Activated CD4-positive, alpha-beta T cell treated with anti-CD3 and anti-CD28 coated beads, Interleukin-2, amount 50 U/mL, for 1 hour (primary cell): ENCODE measurements around the gene BTBD16.

Experiments used
- DNase-seq: peaks from one replicate; pipeline ENCODE4 v3.0.0-alpha.2; 2020

The BTBD16 gene

DNA sequence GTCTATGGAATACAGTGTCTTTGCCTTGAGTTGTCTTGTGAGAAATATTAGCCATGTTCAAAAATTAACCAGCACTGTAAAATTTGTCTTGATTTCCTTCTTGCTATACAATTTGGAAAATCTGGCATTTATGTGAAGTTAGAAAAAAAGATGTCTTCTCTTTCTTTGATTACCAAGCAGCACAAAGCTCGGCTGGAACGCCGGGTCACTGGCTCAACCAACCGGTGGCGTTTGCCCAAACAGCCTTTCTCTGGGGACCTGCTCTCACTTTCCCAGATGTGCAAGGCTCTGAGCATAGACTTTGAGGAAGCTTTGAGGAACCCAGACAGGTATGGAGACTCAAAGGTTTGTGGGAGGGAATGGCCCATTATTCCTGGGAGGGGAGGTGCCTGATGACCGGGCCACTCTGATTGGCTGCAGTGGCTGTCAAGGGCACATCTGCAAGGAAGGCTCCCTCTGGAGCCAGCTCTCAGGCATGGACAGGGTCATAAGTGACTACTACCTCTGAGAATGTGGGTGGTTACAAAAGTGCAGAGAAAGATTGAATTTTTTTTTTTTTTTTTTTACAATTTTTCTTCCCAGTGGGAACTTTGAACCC is 5.6 kb downstream of the BTBD16 start:
- DNase-seq = no peak

DNA sequence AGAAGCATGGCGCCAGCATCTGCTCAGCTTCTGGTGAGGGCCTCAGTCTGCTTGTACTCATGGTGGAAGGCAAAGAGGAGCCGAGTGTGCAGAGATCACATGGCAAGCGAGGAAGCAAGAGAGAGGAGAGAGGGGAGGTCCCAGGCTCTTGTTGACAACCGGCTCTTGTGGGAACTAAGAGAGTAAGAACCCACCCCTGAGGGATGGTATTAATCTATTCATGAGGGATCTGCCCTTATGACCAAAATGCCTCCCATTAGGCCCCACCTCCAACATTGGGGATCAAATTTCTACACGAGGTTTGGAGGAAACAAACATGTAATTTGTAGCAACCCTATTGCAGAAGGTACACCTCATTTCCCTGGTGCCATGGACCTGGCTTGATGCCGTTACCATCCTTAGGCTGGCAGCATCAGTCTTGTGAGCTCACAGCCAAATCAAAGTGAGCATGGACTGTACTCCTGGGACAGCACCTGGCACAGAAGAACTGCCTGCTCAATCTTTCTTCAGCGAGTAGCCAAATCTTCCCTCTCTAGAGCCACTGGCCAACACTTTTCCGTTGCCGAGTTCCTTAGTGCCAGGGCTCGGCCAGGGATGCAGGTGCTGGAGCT is 6.5 kb downstream of the BTBD16 start:
- no peak for DNase-seq

DNA sequence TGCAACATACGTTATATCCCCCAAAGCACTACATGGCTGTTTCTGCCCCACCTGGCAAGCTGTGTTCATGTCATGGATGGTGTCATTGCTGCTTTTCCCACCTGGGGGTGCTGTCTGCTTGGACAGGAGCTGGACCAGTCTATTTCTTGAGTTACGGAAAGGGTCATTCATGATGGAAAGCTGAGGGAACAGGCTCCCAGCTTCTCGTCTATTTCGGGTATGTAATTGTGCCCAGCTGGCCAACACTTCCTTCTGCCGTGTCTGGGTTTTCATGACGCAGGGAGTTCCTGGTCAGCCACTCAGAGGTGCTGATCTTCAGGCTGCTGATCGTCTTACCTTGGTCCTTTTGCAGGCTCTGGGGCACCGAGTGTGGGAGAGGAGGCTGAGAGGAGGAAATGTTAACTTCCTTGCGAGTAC is 8.6 kb downstream of the BTBD16 start:
- no peak for DNase-seq

DNA sequence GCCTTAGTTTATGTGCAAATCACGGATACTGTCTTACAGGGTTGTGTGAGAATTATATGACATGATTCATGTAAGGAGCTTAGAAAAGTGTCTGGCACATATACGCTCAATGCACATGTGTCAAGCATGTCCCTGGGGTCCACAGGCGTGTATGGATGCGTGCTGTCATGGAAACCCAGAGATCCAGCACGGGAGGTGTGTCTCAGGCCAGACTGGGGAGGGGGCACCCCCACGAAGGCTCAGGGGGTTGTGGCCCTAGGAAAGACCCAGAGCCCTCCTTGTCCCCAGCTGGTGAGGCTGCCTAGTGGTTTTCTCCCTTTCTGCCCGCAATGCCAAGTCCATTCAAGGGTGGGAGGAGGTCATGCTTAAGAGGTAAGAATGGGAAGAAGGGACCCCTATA is 9.1 kb downstream of the BTBD16 start:
- no peak for DNase-seq

DNA sequence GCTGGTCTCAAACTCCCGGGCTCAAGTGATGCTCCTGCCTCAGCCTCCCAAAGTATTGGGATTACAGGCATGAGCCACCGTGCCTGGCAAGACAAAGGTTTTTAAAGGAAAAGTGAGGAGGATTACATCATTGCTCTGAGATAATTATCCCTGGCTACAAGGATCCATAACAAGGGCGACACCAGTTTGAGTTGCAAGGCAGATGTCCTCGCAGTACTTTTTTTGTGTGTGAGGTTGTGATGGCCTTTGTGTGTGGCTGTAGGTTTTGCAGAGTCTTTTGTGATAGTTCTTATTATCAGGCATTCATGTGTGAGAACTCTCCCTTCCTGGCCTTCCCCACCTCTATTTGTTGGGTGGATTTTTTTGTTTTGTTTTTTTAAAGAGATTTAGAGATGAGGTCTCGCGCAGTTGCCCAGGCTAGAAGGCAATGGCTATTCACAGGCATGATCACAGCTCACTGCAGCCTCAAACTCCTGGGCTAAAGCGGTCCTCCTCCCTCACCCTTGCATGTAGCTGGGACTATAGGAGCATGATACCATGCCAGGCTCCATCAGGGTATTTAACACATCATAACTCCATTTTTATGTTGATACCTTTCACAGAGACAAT is 10.0 kb downstream of the BTBD16 start:
- no peak for DNase-seq

DNA sequence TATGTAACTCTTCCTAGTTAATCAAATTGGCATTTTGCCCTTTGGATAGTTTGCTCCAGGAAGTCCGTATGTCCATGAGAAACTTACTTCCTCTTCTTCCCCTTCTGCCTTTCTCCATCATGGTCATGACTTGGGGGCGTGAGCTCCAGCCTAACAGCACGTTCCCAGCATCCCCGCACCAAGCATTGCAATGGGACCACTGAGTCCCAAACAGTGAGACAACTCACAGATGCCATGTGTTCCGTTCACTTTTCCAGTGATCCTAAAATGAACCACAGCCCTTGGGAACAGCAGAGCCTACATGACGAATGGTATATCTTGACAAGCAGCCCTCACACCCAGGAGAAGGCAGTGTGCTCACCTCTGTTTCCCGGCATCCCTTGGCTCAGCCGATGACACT is 10.7 kb downstream of the BTBD16 start:
- DNase-seq = no peak

DNA sequence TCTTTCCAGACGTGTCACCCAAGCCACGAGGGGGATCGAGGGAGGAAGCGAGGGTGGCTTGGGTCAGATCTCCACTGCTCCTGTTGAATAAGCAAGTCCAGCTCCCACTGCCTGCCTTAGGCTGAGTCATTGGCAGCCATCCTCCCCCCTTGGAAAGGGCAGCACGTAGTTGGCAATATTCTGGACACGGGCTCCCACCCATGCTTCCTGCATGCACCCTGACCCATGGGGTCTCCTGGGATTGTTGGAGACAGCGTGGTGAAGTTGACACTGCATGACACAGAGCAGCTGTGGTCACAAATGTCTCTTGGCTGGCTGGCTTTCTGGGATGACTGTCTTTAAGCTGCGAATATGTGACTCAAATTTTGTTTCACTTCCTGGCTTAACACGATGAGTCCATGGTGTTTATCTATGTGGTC is 11.2 kb downstream of the BTBD16 start:
- no peak for DNase-seq

DNA sequence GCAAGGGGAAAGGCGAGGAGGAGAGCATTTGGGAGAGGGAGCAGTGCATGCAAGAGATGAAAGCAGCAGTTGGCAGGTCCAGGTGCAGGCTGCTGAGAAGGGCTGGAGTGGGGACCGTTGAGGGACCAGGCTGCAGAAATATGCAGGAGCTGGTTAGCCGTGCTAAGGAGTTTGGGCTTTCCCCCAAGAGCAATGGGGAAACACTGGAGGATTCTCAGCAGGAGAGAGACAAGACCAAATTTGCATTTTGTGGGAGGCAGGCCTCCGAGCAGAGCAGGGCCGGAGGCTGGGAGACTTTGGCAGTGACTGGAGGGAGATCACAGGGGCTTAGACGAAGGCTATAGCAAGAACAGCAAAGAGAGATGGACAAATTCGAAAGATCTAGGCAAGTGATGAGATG is 11.8 kb downstream of the BTBD16 start:
- DNase-seq = no peak

DNA sequence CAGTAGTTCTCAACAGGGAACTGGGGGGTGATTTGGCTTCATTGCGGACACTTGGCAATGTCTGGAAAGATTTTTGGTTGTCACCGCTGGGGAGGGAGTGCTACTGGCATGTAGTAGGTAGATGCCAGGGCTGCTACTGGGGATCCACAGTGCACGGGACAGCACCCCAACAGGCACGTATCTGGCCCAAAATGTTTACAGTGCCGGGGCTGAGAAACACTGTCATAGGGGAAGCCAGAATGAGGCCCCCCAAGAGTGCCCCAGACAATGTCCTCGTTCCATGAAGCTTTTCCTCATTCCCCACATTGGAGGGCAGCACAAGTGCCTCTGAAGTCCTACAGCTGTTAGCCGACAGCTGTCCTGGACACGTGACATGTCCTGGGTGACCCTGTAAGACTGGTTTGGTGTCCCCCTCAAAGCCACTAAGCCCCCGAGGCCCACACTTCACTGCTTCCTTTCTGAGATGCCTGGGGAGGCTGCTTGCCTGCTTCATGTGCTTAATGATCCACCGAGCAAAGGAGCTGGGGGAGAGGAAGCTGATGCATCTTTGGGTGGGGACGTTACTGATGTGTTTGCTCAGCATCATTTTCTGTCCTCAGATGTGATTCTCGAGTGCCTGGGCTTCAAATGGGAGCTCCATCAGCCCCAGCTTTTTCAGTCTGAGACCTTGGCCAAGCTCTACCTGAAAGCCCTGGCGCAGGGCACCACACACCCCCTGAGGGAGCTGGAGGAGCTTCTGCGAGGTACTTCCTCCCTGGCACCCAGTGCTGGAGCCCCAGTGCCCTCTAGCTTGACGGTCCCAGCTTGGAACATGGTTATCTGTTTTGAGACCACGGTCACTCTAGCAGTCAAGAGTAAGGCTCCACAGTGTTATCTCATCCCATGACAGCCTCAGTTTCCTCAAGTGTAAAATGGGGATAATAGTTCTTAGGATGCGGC is 14.7 kb downstream of the BTBD16 start:
- no peak for DNase-seq

DNA sequence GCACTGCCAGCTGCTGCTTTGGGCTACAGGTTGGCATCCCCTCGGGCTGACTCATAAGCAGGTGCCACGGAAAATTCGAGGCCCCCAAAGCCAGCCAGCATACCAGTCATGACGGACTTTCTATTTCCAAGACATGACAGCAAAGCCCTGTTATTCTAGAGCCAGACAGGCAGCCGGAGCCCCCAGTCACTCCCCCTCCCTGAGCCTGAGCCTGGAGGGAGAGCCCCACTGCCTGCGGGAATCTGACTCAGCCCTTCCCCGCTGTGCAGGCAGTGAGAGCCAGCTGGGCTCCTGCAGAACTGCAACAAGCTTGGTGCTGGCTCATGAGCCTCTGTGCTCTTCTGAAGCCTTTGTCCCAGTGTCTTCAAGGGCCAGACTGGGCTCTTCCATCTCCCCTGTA is 15.8 kb downstream of the BTBD16 start:
- DNase-seq = no peak

DNA sequence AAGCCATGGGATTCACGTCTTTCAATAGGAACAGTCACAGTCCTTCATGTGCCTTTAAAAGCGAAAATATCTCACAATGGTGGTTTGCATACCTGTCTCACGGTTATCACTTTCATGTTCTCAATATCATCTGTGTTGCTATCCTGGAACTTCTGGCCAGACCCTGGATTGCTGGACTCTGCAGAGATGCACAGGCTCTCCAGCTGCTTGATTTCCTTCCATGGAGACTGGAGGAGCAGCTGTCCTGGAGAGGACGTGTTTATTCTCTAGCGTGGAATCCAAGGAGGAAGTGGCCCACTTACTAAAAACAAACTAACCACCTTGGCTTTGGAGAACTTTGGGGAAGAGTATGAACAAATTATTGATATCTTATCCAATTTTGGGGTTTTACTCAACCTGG is 16.5 kb downstream of the BTBD16 start:
- DNase-seq = no peak

DNA sequence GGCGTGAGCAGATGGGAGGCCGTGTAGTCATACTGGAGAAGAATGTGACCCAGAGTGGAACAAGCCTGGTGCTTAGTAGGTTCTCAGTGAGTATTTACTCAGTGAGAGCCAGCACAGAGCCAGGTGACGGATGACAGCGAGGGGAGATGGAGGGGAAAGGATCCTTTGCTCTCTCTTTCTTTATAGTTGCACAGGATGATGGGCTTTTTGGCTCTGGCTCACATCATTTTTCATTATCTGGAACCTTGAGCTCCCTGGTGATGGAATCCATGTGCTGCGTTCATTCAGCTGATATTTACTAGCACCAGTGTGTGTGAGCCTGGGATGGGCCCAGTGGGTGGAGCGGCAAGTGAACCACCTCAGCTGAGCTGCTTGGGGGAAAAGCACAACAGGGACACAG is 17.2 kb downstream of the BTBD16 start:
- no peak for DNase-seq

DNA sequence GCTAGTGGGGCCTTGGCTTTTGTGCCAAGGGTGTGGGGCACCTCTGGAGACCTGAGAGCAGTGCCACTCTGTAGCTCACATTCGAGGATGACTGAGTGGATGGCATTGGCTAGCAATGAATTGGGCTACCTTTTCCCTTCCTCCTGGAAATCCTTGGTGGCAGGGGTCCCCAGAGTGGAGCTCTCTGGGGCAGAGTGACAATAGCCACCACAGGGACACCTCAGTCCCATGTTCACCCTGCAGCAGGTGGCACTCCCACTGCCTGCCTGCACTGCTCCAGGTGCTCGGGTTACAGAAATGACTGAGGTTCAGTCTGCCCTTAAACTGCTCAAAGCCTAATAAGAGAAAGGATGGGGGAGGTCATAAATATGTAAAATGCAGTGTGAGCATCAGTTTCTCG is 17.8 kb downstream of the BTBD16 start:
- no peak for DNase-seq

DNA sequence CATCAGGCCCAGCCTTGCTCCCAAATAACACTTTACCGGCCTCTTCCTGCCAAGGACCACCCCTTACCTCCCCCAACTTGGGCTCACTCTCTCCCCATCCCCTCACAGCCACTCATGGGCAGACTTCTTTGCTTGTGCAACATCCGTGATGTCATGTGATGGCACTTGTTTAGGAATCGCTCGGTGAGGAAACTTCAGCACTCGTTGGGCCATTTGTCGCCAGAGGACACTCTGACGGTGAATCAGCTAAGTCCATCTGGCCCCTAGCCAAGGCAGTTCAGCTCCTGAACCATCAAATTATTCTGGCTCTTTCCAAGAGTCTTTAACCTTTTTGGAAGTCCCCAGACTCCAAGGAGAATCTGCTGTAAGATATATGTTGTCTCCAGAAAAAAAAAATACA is 19.2 kb downstream of the BTBD16 start:
- no peak for DNase-seq

DNA sequence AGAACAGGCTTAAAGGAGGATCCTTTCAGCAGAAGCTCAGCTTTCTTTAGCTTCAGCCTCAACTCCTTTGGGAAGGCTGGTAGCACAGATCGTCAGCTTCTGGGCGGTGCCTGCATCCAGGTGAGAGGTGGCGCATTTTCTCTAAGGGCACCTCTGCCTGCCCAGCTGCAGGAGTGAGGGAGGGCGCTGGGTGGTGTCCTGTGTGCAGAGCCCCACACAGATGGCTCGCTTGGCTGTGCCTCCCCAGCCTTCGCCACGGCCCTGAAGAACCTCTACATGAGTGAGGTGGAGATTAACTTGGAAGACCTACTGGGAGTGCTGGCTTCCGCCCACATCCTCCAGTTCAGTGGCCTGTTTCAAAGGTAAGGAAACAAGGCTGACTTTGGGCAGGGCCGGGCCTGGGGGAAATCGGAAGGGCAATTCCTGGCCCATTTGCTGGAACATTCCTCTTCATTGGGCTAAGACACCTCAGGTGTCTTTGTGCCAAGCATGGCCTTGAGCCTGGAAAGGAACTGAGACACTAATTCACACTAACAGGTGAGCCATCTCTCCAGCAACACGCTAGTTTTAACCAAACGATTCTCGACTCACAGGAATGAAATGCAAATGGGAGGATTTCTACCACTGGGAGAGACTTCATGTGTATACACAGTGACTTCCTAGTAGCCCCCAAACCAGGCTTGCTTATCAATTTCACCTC is 19.9 kb downstream of the BTBD16 start:
- no peak for DNase-seq

DNA sequence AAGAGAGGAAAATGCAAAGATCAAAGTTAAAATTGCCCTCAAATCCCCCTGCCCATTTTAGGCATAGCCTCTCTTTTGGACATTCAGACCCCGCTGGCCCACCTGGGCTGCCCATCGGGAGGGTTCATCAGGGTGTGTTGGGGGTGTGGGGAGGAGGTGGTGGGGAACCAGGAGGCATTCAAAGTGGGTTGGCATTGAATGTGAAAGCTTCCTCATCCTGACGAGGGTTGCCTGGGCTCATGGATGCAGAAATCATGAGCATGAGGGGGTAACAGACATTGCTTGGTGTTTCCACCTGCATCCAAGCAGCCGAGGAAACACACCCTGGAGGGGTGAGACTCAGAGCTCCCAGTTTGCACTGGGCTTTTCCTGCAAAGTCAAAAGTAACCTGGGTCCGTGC is 20.6 kb downstream of the BTBD16 start:
- DNase-seq = no peak

DNA sequence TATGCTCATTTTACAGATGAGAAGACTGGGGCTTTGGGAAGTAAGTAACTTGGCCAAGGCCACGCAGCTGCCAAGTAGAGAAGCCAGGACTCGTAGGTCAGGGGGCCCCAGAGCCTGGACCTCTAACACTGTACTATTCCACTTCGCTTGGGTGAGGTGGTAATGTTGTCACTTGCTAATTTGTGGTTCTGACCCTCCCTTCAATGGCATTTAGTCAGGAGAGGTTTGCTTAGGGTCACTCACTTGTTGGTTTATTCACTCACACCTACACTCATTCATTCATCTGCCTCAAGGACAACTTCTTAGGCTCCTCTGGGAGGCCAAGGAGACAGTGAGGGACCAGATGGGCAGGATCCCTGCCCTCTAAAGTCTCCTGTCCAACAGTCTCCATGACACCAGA is 21.3 kb downstream of the BTBD16 start:
- no peak for DNase-seq

DNA sequence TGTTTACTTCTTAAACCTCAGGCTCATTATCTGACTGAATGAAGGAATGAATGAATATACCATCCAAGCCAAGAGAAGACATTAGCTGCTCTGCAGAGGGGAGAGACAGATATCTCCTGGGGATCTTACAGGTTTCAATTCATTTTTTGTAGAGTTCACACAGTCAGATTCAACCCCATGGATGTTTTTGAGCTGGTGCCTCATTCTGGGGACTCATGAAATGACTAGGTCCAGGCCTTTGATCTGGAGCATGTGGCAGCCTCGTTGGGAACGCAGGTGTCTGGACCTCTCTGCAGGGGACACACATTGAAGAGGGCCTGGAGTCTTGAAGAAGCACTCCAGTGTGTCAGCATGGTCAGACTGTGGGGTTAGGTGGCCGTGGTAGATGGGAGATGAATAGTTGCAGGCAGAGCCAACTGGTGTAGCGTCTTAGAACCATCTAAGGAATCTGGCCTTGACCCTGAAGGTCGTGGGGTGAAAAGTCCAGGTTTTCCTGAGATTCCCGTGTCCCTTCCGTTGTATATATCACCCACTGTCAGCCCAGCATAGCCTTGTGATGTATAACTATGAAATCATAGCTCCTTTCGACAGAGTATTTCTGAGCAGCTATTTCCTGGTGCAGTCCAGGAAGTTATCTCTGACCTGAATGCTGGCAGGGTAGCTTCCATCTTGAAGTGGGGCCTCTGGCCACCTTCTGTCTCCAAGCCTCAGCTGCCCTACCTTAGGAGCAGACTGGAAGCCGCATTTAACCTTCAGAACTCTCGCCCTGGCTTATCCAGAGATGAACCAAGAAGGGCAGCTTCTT is 22.3 kb downstream of the BTBD16 start:
- no peak for DNase-seq

DNA sequence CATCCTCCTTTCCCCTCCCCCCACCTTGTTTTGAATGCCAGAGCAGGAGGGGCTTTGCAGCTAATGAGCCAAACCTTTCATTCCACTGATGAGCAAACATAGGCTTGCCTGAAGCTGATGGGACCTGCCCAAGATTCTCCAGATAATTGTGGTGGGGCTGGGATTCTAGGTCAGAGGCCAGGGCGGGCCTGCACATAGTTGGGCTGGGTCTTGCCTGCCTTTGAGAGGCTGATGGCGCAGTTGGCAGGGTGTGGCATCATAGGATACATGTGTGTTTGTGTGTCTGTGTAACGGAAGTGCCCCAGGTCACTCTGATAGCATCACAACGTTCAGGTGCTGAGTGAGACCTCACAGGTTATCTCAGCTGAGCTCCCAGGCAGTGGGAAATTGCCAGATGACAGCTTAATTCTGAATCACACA is 22.9 kb downstream of the BTBD16 start:
- no peak for DNase-seq

DNA sequence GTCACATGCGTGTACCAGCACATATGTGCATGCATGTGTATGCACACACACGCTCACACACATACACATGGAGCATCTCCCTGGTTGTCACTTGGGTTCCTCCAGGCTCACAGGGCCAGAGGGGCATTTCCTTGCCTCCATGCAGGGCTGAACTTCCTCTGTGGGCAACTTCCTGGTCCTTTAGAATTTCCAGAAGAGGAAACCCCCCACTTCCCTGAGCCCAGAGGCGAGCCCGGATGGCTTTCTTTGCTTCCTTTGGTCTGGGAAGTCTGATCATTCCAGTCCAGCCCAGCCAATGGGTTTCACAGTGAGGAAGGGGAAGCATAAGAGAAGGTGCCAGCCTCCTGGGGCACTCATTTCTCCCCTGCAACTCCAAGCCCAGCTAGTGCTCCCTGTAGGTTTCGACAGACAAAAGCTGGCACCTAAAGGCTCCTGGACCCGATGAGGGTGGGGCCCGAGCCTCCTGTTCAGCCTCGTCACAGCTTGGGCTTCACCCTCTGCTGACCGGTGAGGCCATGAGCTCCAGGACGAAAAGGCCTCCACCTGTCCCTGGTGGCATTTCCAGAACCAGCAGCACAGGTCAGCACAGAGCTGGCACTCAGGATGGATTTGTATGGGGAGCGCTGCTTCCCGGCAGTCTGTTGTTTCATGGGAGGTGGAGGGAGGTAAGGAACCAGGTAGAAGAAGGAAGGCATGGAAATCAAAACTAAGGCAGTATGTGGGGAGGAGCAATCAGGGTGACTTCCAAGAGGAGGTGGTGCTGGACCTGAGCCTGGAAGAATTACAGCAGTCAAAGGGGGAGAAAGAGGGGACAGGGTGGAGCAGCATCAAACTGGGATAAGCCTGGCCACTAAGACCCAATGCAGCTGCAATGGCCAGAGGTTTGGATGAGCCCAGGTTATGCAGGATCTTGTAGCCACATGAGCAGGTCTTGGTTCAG is 23.7 kb downstream of the BTBD16 start:
- no peak for DNase-seq

DNA sequence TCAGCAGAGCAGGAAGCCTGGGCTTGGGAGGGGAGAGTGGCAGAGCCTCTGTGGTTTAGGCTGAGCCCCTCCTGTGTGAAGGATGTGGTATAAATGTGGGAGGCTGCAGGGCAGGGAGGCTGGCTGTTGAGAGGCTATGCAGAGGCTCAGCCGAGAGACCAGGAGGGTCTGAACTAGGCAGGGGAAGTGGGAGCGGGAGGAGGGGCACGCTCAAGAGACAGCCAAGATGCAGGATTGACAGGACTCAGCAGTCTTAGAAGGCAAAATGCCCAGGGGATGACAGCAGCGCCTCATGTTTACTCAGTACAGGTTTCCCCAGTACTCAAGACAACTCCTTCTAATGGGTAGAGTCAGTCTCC is 24.3 kb downstream of the BTBD16 start:
- DNase-seq = no peak
